CD1c-positive myeloid dendritic cell (primary cell): ENCODE results near the gene CD209.
A peak's percentile ranks its signal among the peaks of the same experiment; 100 is the strongest.

ENCODE experiments used
- DNase-seq: peaks from one replicate; pipeline ENCODE4 v3.0.0-alpha.2; 2016; ENCODE audit errors: extremely low spot score

The CD209 gene

DNA sequence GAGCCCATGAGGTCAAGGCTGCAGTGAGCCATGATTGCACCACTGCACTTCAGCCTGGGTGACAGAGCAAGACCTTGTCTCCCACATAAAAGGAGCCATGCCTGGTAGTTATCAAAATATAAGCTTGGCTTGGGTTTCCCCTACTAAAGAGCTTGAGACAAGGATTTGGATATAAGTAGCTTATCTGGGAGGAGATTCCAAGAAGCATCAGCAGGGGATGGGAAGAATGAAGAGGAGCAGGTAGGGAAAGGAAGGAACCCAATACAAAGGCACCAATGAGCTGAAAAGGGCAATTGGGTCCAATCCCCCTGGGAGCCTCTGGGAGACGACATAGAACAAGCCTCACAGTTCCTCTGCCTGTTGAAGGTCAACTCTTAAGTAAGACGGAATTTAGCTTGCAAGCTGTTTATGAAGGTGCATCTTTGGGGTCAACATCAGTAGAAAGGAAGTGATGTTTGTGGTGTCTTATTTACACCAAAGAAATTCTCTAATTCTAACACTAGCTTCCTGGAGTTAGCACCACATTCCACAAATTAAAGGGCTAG is 8.1 kb downstream of the CD209 start:
- peak; percentile 47 for DNase-seq

- no peak for DNase-seq
These were observed 9.3 kb downstream of the CD209 start for GRCh38 chr19:7738023-7738422.

DNA sequence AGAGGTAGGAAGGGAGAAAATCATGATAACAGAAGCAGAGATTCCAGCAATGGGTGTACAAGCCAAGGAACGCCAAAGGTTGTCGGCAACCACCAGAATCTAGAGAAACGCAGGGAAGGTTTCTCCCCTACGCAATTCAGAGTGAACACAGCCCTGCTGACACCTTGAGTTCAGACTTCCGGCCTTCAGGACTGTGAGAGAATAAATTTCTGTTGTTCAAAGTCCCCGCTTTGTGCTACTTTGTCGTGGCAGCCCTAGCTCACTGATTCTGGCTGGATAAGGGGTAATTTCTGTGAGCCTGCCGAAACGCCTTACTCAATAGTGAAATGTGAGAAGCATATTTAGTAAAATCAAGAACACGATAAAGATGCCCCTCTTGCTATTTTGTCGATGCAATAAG is 10.1 kb downstream of the CD209 start:
- no peak for DNase-seq

DNA sequence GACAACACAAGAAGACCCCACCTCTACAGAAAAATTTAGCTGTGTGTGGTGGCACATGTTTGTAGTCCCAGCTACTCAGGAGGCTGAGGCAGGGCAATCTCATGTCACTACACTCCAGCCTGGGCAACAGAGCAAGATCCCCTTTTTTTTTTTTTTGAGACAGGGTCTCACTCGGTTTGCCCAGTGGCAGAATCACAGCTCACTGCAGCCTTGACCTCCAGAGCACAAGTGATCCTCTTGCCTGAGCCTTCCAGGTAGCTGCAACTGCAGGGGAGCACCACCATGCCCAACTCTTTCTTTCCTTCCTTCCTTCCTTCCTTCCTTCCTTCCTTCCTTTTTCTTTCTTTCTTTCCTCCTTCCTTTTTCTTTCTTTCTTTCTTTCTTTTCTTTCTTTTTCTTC is 11.2 kb downstream of the CD209 start:
- DNase-seq: no peak

DNA sequence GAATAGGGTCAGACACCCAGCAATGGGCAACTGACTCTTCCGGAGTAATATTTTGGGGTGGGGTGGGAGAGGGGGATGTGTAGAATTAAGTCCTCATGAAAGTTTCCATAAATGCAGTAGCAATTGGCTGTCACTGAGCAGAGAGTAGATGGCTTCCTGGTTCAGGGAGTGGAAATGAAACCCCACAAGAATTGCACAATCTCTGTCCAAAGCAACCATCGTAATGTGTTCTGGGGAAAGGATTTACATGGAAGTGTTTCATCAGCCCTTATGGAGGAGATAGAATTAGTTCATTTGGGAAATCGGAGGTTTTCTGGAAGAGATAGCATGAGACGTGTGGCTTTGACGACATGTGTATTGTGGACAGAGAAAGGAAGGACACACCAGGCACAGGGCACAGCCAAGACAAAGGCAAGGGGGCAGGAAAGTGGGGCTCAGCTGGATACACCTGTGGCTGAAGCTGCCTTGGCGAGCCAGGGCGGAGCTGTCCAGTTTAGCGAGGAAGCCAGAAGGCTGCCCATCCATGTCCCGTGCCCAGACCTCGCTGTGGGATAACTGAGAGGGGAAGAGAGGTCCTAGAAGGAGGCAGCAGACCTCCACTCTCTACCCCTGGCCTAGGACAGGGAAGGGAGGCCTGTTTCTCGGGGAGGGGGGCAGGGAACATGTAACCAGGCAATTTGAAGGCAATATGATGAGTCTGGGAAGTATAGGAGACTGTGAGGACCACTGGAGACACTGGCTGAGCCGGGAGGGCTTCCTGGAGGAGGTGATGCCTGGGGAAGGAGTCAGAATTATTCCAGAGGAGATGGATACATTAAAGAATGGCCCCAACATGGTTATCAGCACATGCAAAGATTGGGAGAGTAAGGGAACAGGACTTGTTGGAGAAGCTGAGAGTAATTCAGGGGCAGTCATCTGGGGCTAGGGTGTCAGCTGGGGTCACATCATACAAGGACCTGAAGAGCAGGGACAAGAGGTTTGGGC is 12.8 kb downstream of the CD209 start:
- DNase-seq: peak; percentile 94

DNA sequence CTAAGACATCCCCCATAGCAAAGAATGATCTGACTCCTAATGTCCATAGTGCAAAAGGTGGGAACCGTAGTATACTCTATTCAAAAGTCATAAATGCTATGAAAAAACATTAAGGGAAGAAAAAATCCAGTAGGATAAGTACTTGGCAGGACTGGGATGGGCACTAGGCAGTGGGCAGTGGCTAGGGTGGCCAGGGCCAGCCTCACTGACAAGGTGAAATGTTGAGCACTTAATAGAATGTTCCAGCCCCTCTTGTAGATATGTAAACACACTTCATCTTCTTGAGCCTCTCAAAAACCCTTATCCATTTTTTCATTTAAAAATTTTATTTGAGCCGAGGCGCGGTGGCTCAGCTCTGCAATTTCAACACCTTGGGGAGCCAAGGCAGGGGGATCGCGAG is 14.0 kb downstream of the CD209 start:
- DNase-seq: no peak

DNA sequence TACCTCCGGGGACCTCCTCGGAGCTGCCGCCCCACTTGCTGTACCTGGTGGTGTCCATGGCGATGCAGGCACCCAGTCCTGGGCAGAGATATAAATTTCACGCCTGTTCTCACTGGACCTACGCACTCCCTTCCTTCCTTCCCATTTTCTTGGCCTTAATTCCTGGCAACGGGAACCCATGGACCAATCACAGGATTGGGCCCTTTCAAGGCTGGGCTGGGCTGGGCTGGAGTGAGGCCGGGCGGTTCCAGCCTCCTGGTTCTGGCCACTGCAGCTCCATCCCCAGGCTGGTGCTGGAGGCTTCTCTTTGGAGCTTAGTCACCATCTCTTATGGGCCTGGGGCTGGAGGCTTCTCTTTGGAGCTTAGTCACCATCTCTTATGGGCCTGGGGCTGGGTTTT is 15.3 kb downstream of the CD209 start, which contains the start of gene CLEC4G:
TSS of gene CLEC4G (minus strand) at position 66 of the 400 bp plus-strand sequence. CDS start at position 58, 8 bp downstream.
- no peak for DNase-seq

GRCh38 chr19:7731615-7732014 is 15.7 kb downstream of the CD209 start:
- DNase-seq: no peak

- DNase-seq: no peak
These were observed 16.1 kb downstream of the CD209 start for GRCh38 chr19:7731218-7731595.

DNA sequence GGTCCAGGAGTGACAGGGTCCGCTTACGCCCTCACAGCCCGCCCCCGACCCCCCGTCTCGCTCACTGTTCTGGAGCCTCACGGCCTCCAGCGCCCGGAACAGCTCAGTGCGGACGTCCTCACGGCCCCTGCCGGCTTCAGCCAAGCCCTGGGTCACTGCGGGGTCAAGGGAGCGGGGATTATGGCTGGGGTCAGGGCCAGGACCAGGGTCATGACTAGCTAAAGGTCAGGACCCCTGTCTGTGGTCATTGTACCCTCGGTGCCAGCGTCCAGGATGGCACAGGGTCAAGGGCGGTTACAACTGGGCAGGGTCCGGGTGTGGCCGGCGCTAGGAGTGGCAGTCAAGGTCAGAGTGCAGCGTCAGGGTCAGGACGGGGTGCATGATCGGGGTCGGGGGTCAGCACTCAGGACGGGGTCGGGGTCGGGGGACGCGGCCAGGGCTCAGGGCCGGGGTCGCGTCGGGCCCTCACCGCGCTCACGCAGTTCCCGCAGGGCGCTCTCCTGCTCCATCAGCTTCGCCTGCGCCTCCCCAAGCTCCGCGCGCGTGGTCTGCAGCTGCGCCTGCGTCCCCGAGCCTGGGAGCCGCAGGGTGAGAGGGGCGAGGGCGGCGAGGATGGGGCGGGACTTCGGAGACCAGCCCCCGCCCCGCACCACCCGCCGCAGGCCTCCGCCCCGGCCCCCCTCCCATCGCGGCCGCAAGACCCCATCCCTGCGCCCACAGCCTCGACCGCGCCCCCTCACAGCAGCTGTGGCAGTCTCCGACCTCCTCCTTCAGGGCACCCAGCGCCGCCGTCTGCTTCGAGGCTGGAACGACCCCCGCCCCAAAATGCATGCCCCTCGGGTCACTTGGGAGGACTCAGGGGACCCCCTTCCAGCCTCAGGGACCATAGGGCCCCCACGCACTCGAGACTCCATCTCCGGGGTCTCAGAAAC is 16.8 kb downstream of the CD209 start:
- no peak for DNase-seq

DNA sequence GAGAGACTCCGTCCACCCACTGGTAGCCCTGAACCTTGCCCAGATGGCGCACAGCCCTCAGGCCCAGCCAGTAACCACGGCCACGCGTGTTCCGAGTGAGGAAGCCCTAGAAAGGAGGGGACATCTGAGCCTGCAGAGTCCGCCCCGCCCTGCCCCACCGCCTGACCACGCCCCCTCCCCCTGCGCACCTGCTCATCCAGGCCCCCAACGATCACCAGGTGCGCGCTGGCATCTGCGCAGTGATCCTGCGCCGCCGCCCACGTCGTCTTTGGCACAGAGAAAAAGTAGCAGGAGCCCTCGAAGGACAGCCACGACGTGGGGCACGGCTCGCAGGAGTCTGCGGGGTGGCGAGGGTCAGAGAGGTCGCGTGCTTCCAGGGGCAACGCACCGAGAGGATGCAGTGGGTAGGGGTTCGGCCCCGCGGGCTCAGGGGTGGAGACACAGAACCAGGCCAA is 17.5 kb downstream of the CD209 start:
- no peak for DNase-seq

DNA sequence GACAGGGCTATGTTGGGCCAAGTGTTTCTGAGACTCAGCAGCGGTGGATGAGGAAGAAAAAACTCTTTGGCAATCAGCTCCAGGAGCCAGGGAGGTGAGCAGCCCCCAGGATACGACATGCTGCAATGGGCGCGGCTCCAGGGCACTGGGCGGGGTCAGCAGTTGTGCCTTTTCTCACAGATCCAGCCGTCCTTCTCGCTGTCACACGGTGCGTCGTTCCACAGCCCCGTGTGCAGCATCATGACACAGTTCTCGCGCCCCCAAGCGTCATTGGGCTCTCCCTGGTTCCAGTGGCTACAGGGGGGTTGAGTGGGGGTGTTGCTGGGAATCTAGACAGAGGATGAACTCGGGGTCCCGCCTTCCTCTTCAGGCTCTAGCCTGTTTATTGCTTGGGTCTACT is 18.1 kb downstream of the CD209 start:
- peak; percentile 51 for DNase-seq

GRCh38 chr19:7725791-7726190 is 21.5 kb downstream of the CD209 start:
- DNase-seq: no peak

DNA sequence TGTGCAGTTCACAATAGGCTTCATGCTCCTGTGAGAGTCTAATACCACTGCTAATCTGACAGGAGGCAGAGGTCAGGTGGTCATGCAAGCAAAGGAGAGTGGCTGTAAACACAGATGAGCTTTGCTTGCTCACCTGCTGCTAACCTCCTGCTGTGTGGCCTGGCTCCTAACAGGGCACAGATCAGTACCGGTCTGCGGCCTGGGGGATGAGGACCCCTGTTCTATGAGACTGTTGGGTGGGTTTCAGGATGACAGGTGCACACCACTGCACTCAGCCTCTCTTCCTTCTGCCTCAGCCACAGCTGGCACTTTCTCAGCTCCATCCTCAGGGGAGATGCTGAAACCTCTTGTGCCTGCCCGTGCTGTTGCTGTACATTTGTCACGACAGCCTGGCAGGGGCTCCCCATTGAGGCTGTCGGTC is 25.1 kb downstream of the CD209 start:
- no peak for DNase-seq

DNA sequence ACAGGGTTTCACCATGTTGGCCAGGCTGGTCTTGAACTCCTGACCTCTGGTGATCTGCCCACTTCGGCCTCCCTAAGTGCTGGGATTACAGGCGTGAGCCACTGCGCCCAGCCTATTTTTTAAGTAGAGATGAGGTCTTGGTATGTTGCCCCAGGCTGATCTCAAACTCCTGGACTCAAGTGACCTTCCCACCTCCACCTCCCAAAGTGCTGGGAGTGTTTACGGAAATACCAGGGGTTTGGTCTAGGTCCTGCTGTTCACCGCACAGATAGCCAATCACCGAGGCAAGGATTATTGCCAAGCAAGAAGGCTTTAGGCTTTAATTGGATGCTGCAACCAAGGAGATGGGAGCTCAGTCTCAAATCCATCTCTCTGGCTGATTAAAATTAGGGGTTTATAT is 27.0 kb downstream of the CD209 start:
- no peak for DNase-seq

DNA sequence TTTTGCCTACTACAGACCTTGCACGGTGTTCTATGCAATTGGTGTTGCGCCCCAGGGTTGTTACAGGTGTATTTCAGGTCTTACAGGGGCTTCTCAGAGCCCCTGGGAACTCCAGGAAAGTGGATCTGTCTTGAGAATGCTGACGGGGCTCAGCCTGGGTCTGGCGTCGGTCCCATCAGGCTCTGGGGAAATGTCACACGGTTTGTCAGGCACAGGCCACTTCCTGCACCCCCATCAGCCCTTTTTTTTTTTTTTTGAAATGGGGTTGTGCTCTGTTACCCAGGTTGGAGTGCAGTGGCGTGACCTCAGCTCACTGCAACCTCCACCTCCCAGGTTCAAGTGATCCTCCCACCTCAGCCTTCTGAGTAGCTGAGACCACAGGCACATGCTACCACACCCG is 28.7 kb downstream of the CD209 start:
- DNase-seq: no peak

GRCh38 chr19:7716762-7717161 is 30.6 kb downstream of the CD209 start:
- DNase-seq: no peak

GRCh38 chr19:7715671-7716070 is 31.7 kb downstream of the CD209 start:
- DNase-seq: no peak

DNA sequence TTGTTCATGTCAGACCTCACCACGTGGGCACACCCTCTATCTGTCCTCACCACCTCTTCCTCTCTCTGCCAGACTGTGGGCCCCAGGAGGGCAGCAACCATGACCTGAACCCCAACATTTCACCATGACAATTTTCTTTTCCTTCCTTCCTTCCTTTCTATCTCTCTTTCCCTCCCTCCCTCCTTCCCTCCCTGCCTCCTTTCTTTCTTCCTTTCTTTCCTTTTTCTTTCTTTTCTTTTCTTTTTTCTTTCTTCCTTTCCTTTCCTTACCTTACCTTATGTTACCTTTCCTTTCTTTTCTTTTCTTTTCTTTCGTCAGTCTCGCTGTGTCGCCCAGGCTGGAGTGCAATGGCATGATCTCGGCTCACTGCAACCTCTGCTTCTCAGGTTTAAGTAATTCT is 36.7 kb downstream of the CD209 start:
- DNase-seq: no peak

GRCh38 chr19:7709932-7710460 is 37.3 kb downstream of the CD209 start:
- no peak for DNase-seq

DNA sequence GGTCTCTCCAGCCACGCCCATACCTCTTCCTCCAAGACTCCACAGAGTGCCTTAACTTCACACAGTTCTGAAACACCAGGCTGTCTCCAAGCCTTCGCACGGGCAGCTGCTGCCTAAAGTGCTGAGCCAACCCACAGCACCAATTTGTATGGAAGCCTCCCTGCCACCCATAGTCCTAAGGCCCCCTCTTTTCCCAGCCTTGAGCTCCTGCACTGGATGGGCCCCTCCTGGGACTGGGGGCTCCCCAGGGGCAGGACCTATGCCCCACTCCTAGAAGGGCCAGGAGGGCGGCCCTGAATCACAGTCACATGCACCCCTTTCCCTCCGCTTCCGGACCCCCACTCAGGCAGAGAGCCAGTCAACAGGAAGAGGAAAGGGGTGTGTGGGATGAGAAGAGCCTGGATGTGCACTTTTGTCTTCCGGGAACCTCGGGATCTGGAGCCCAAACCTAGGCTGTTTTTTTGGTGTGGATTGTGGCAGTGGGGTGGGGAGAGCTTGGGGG is 40.3 kb downstream of the CD209 start:
- DNase-seq: peak; percentile 58
